Testis (tissue), 3 donors: ENCODE results near the gene CDK11B. TPM values are rescaled to one million over a fixed set of nuclear protein-coding genes. Genes with fewer than 3 reads are reported as not detected.
"Not testable (repeated sequence)": the region's sequence is repeated elsewhere in the genome, so short reads cannot be mapped to it uniquely, and the experiment has no call there.

Experiments
- DNase-seq: peaks from one replicate; pipeline ENCODE4 v3.0.0-alpha.2; 2019
- H3K27ac ChIP-seq, 2 donors: fragments of 200-600 bp; sonication (generic); one replicate each; pipeline ENCODE4 v1.5.1; 2019
- H3K27me3 ChIP-seq: fragments of 200-600 bp; sonication (generic); one replicate; pipeline ENCODE4 v1.5.1; 2019
- H3K36me3 ChIP-seq: fragments of 200-600 bp; sonication (generic); one replicate; pipeline ENCODE4 v1.5.1; 2017; ENCODE audit warnings: low read depth; ENCODE audit errors: missing control alignments
- H3K4me1 ChIP-seq: fragments of 200-600 bp; sonication (generic); one replicate; pipeline ENCODE4 v1.5.1; 2019
- H3K4me3 ChIP-seq, 2 donors: fragments of 200-600 bp; sonication (generic); one replicate each; pipeline ENCODE4 v1.5.1; 2017 to 2019
- H3K9me3 ChIP-seq: fragments of 200-600 bp; sonication (generic); one replicate; pipeline ENCODE4 v1.5.1; 2017
- CTCF ChIP-seq, 3 experiments: fragments of 450-650 bp in 2 of 3; fragments of 200-600 bp in 1 of 3; sonication (generic) in 1 of 3; IDR thresholded peaks; one replicate each; pipeline ENCODE4 v1.5.1; 2016 to 2019; ENCODE audit warnings: antibody characterized with exemption in 3 of 3, mild to moderate bottlenecking in 2 of 3, moderate library complexity in 1 of 3
- POLR2A ChIP-seq: fragments of 450-650 bp; IDR thresholded peaks from one replicate; pipeline ENCODE4 v1.6.1; 2017; ENCODE audit warnings: antibody characterized with exemption, mild to moderate bottlenecking, moderate library complexity
- WGBS, 2 donors: methylation state at CpG; one replicate each; pipeline ENCODE4 v1.1.5; 2018; 5-methylcytosine and 5-hydroxymethylcytosine counted together
- intact Hi-C: fragments of 100-400 bp; cut with DNase I; formaldehyde crosslinking; loops from one replicate; pipeline ENCODE4 v1.15.1; 2023; ENCODE audit warnings: low total_unique reads
- polyA plus RNA-seq: library from polyadenylated mRNA; stranded (reverse); fragments of 350-450 nt; fragmentation: Illumina TruSeq; extraction: RNeasy Lipid Tissue Mini Kit (QIAGEN cat#74804); gene quantifications from one replicate; pipeline ENCODE4 v1.2.3, GENCODE V29; 2014; ENCODE audit warnings: low read depth, low replicate concordance; ENCODE audit not compliant: insufficient read depth
- total RNA-seq, 2 donors: library from RNA; depleted of rRNA; stranded (reverse); fragments of >200 nt; gene quantifications; one replicate each; pipeline ENCODE4 v1.2.3, GENCODE V29; 2016

The CDK11B gene
- total and polyA plus RNA-seq, 3 donors from 2014 or later: 48.1 to 57.7 (median 56.0) TPM

- 57 to 61% methylated on average over 3 to 13 of the region's 13 CpGs for WGBS, 2 donors
- peaks cover 25% of the 10 kb centered on the region for H3K4me1 ChIP-seq
- DNase-seq: no peak
- no peaks in the 10 kb centered on the region for H3K9me3 ChIP-seq
- TF ChIP-seq CTCF (IDR thresholded peaks at IDR 0.05) (no peak), POLR2A (no peak)
- intact Hi-C loops: no loop called here
- no peak overlapping the region for H3K27ac ChIP-seq
- H3K27me3 ChIP-seq: no peaks in the 10 kb centered on the region
- no peaks in the 10 kb centered on the region for H3K36me3 ChIP-seq
- peak overlapping the region in 1 of 2 donors; percentile 7 for H3K4me3 ChIP-seq
Measured at GRCh38 chr1:1598720-1599029, 60.1 kb downstream of the CDK11B start.

- Histone ChIP-seq H3K4me1 (peaks cover 25% of the 10 kb centered on the region), H3K27me3 (no peaks in the 10 kb centered on the region), H3K4me3 (peak overlapping the region in 1 of 2 donors; percentile 7), H3K9me3 (no peaks in the 10 kb centered on the region), H3K27ac (no peak overlapping the region), H3K36me3 (no peaks in the 10 kb centered on the region)
- intact Hi-C loops: no loop called here
- WGBS, 2 donors: 60 to 72% methylated on average over 1 to 25 of the region's 28 CpGs
- no peak for TF ChIP-seq CTCF (IDR thresholded peaks at IDR 0.05)
- TF ChIP-seq POLR2A: no peak
- DNase-seq: no peak
Measured at GRCh38 chr1:1598051-1598719, 60.6 kb downstream of the CDK11B start.

- TF ChIP-seq CTCF (IDR thresholded peaks at IDR 0.05) (peak in 1 of 3 experiments; percentile 20), POLR2A (no peak)
- DNase-seq: no peak
- H3K27me3 ChIP-seq: no peaks in the 10 kb centered on the region
- no peaks in the 10 kb centered on the region for H3K36me3 ChIP-seq
- H3K4me1 ChIP-seq: peaks cover 25% of the 10 kb centered on the region
- intact Hi-C loops: no loop called here
- H3K27ac ChIP-seq: no peak overlapping the region
- H3K4me3 ChIP-seq: no peak overlapping the region
- no peaks in the 10 kb centered on the region for H3K9me3 ChIP-seq
- 17 to 44% methylated on average over 8 to 14 of the region's 16 CpGs for WGBS, 2 donors
Measured at GRCh38 chr1:1597275-1597930, 61.4 kb downstream of the CDK11B start.

DNA sequence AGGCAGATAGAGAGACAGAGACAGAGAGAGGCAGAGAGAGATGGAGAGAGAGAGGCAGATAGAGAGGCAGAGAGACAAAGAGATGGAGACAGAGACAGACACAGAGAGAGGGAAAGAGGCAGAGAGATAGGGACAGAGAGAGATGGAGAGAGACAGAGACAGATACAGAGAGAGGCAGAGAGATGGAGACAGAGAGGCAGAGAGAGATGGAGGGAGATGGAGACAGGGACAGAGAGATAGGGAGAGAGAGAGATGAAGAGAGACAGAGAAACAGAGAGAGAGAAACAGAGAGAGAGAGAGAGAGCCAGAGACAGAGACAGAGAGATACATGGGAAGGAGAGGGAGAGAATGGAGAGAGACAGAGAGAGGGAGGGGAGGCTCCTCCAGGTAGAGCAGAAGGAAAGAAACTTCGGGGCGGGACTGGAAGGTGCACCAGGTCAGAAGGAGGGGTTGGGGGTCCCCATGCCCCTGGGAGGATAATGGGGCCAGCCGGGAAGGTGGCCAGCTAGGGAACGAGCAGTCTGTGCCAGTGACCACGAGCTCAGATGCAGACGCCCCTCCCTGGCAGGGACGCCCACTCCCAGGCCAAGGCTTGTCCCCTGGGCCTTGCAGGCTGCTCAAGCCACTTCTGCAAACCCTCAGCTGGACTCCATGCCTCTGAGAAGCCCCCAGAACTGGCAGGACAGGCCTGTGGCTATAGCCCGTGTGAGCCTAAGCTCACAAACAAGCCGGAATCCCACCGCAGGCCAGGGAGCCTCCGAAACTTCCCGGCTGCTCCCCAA is 62.1 kb downstream of the CDK11B start:
- Histone ChIP-seq H3K9me3 (no peaks in the 10 kb centered on the region), H3K27me3 (no peaks in the 10 kb centered on the region), H3K27ac (no peak overlapping the region), H3K4me3 (no peak overlapping the region), H3K4me1 (peaks cover 25% of the 10 kb centered on the region), H3K36me3 (no peaks in the 10 kb centered on the region)
- no peak for DNase-seq
- TF ChIP-seq CTCF (IDR thresholded peaks at IDR 0.05): no peak
- TF ChIP-seq POLR2A: no peak
- intact Hi-C loops: no loop called here
- 29 to 45% methylated on average over 7 to 12 of the region's 12 CpGs for WGBS, 2 donors

DNA sequence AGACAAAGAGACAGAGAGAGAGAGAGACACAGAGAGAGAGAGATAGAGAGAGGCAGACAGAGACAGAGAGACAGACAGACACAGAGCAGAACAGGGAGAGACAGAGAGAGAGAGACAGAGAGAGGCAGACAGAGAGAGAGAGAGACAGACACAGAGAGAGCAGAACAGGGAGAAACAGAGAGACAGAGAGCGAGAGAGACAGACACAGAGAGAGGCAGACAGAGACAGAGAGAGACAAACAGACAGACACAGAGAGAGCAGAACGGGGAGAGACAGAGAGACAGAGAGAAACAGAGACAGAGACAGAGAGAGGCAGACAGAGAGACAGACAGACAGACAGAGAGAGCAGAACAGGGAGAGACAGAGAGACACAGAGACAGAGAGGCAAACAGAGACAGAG is 63.5 kb downstream of the CDK11B start:
- H3K9me3 ChIP-seq, H3K27me3 ChIP-seq, DNase-seq, H3K36me3 ChIP-seq, intact Hi-C loops, H3K27ac ChIP-seq, H3K4me3 ChIP-seq: not testable (repeated sequence)
- 82 to 92% methylated on average over 2 of the region's 2 CpGs for whole genome bisulfite sequencing, 2 donors
- H3K4me1 ChIP-seq: peaks cover 16% of the 10 kb centered on the region
